GM19099 (cell line): ENCODE data around the gene CDK5RAP1.
A peak's percentile ranks its signal among the peaks of the same experiment; 100 is the strongest.

Experiments used
- POLR2A ChIP-seq: IDR thresholded peaks from 3 replicates; pipeline ENCODE4 v1.6.1; 2011; ENCODE audit warnings: low read depth; ENCODE audit not compliant: insufficient read length; ENCODE audit errors: extremely low read depth

CDK5RAP1 gene

GRCh38 chr20:33401184-33401920, at the start of gene CDK5RAP1:
TSS of gene CDK5RAP1 (minus strand) at chr20:33401519. CDS start at chr20:33397064, 4,455 bp downstream.
- TF ChIP-seq POLR2A = peak; percentile 86

- no peak for TF ChIP-seq POLR2A
Measured at GRCh38 chr20:33450867-33451266, 49.5 kb upstream of the CDK5RAP1 start.

- TF ChIP-seq POLR2A = no peak
Measured at GRCh38 chr20:33445881-33446625, 44.7 kb upstream of the CDK5RAP1 start.

- TF ChIP-seq POLR2A = no peak
Measured at GRCh38 chr20:33444797-33445560, 43.7 kb upstream of the CDK5RAP1 start.

- no peak for TF ChIP-seq POLR2A
Measured at GRCh38 chr20:33443512-33444239, 42.4 kb upstream of the CDK5RAP1 start, which contains the start of gene SNTA1. TSS of gene SNTA1 (minus strand) at chr20:33443763. CDS start at chr20:33443620, 143 bp downstream.

- TF ChIP-seq POLR2A = no peak
Measured at GRCh38 chr20:33443006-33443511, 41.7 kb upstream of the CDK5RAP1 start.

- no peak for TF ChIP-seq POLR2A
Measured at GRCh38 chr20:33442136-33443005, 41.1 kb upstream of the CDK5RAP1 start.

- no peak for TF ChIP-seq POLR2A
Measured at GRCh38 chr20:33441142-33441955, 40.0 kb upstream of the CDK5RAP1 start.

- TF ChIP-seq POLR2A = no peak
Measured at GRCh38 chr20:33438481-33438880, 37.2 kb upstream of the CDK5RAP1 start.

- no peak for TF ChIP-seq POLR2A
Measured at GRCh38 chr20:33437141-33437911, 36.0 kb upstream of the CDK5RAP1 start.

- TF ChIP-seq POLR2A = no peak
Measured at GRCh38 chr20:33434434-33434833, 33.1 kb upstream of the CDK5RAP1 start.
